ENCODE results near the gene SPRY4.

DNA sequence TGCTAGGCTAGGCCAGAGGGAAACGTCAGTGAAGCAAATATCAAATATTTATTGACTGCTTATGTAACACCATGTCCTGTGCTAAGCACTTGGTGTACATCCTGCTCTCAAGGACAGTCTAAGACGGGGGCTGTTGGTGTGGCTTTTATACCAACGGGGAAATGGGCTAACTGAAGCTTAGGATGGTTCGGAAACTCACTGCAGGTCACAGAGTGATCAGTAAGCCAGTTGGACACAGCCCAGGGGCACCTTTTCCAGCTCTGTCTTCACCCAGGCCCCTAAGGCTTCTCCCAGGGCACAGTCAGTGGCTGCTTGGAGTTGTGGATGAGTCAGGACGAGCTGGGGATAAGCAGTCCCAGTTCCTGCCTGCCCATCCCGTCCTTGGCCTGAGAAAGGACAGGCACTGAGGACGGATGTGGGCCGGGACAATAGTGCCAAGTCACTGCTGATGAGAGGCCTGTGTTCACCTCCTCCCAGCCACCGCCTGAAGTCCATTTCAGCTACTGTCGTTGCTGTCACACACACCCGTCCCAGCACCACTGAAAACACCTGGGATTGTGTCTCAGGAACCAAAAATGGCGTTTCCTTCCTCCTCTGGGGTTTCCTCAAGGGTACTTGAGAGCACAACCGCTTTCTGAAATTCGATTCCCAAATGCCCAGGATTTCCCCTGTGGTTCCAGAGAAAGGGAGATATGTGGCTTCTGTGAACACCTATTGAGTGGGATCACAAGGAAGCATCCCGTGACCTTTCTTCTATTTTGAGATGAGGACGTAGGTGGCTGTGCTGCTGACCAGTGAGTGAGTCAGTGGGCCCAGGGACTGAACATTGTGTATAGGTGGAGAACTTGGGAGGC is 17.5 kb upstream of the SPRY4 start:
- TF ChIP-seq POLR2A (IDR thresholded peaks at IDR 0.05; ENCODE audit: low read length), result no peak
- TF ChIP-seq GATA1 (IDR thresholded peaks at IDR 0.05; ENCODE audit: low read depth, low read length), result no peak
